Fibroblast of lung (primary cell): Measurements from ENCODE around the gene COL7A1.

ENCODE experiments used
- CTCF ChIP-seq, 2 donors: IDR thresholded peaks in 1 of 2; conservative IDR thresholded peaks in 1 of 2; 1 replicate in 1 of 2; 2 replicates in 1 of 2; pipeline ENCODE4 v1.5.1; 2011 to 2012; ENCODE audit warnings: low read length in 2 of 2, control low read depth in 1 of 2, inconsistent platforms in 1 of 2, low read depth in 1 of 2, mild to moderate bottlenecking in 1 of 2
- EZH2 ChIP-seq: IDR thresholded peaks from 2 replicates; pipeline ENCODE4 v1.5.1; 2012; ENCODE audit warnings: low read length, control low read depth, mild to moderate bottlenecking; ENCODE audit errors: missing control alignments

GRCh38 chr3:48629894-48630293 lies 34.8 kb upstream of the COL7A1 start:
- TF ChIP-seq CTCF (conservative IDR thresholded peaks at IDR 0.05 in 1 of 2, IDR thresholded peaks at IDR 0.05 in 1 of 2; ENCODE audit: low read depth in 1 of 2, low read length in 2 of 2) (no peak), EZH2 (no peak)
